HEK293 (cell line): ENCODE measurements around the gene MSLN.

ENCODE experiments used
- BCL11A ChIP-seq: fragments of 450-650 bp; formaldehyde crosslinking; IDR thresholded peaks from 2 replicates; pipeline ENCODE4 v1.5.1; 2016; ENCODE audit warnings: low read depth, missing biosample characterization, missing genetic modification characterization
- MZF1 ChIP-seq: fragments of 450-650 bp; formaldehyde crosslinking; IDR thresholded peaks from 2 replicates; pipeline ENCODE4 v1.5.1; 2017; ENCODE audit warnings: missing biosample characterization, missing genetic modification characterization, borderline replicate concordance
- OSR2 ChIP-seq: fragments of 450-650 bp; formaldehyde crosslinking; IDR thresholded peaks from 2 replicates; pipeline ENCODE4 v1.5.1; 2016; ENCODE audit warnings: missing biosample characterization, missing genetic modification characterization
- SCRT2 ChIP-seq: fragments of 450-650 bp; formaldehyde crosslinking; IDR thresholded peaks from 2 replicates; pipeline ENCODE4 v1.5.1; 2016; ENCODE audit warnings: missing biosample characterization, missing genetic modification characterization
- ZBTB20 ChIP-seq: fragments of 450-650 bp; formaldehyde crosslinking; IDR thresholded peaks from 2 replicates; pipeline ENCODE4 v1.5.1; 2016; ENCODE audit warnings: missing biosample characterization, missing genetic modification characterization
- ZBTB8A ChIP-seq: fragments of 450-650 bp; formaldehyde crosslinking; IDR thresholded peaks from 2 replicates; pipeline ENCODE4 v1.5.1; 2016; ENCODE audit warnings: missing biosample characterization, missing genetic modification characterization
- ZNF16 ChIP-seq: fragments of 450-650 bp; formaldehyde crosslinking; IDR thresholded peaks from 2 replicates; pipeline ENCODE4 v1.5.1; 2016; ENCODE audit warnings: low read depth, missing biosample characterization, missing genetic modification characterization
- ZNF184 ChIP-seq: fragments of 450-650 bp; IDR thresholded peaks from 2 replicates; pipeline ENCODE4 v1.5.1; 2018; ENCODE audit warnings: missing biosample characterization, mild to moderate bottlenecking, missing genetic modification characterization
- ZNF214 ChIP-seq: fragments of 450-650 bp; formaldehyde crosslinking; IDR thresholded peaks from 2 replicates; pipeline ENCODE4 v1.5.1; 2017; ENCODE audit warnings: missing biosample characterization, mild to moderate bottlenecking, missing genetic modification characterization, borderline replicate concordance
- ZNF24 ChIP-seq: fragments of 450-650 bp; formaldehyde crosslinking; IDR thresholded peaks from 2 replicates; pipeline ENCODE4 v1.5.1; 2016; ENCODE audit warnings: missing biosample characterization, missing genetic modification characterization
- ZNF354C ChIP-seq: fragments of 450-650 bp; formaldehyde crosslinking; IDR thresholded peaks from 2 replicates; pipeline ENCODE4 v1.5.1; 2016; ENCODE audit warnings: missing biosample characterization, missing genetic modification characterization, low read depth, borderline replicate concordance
- ZNF423 ChIP-seq: fragments of 450-650 bp; formaldehyde crosslinking; IDR thresholded peaks from 2 replicates; pipeline ENCODE4 v1.5.1; 2016; ENCODE audit warnings: missing biosample characterization, missing genetic modification characterization
- ZNF548 ChIP-seq: fragments of 450-650 bp; formaldehyde crosslinking; IDR thresholded peaks from 2 replicates; pipeline ENCODE4 v1.5.1; 2016; ENCODE audit warnings: missing biosample characterization, missing genetic modification characterization
- ZNF549 ChIP-seq: fragments of 450-650 bp; IDR thresholded peaks from 2 replicates; pipeline ENCODE4 v1.5.1; 2018; ENCODE audit warnings: missing biosample characterization, missing genetic modification characterization, mild to moderate bottlenecking, inconsistent platforms, moderate library complexity
- ZSCAN30 ChIP-seq: fragments of 450-650 bp; IDR thresholded peaks from 2 replicates; pipeline ENCODE4 v1.5.1; 2018; ENCODE audit warnings: missing biosample characterization, mild to moderate bottlenecking, missing genetic modification characterization, moderate library complexity
- ZXDB ChIP-seq: fragments of 450-650 bp; formaldehyde crosslinking; IDR thresholded peaks from 2 replicates; pipeline ENCODE4 v1.5.1; 2016; ENCODE audit warnings: missing biosample characterization, missing genetic modification characterization
- TF ChIP-seq, protein P1 (sequence below): fragments of 450-650 bp; formaldehyde crosslinking; IDR thresholded peaks from 2 replicates; pipeline ENCODE4 v1.5.1; 2016; ENCODE audit warnings: missing biosample characterization, missing genetic modification characterization
- TF ChIP-seq, protein P2 (sequence below): fragments of 450-650 bp; formaldehyde crosslinking; IDR thresholded peaks from 2 replicates; pipeline ENCODE4 v1.5.1; 2016; ENCODE audit warnings: missing biosample characterization, missing genetic modification characterization
- TF ChIP-seq, protein P3 (sequence below): fragments of 450-650 bp; formaldehyde crosslinking; optimal IDR thresholded peaks from 2 replicates; pipeline ENCODE3; 2016; ENCODE audit warnings: missing biosample characterization, mild to moderate bottlenecking, missing genetic modification characterization
- TF ChIP-seq, protein P4 (sequence below): fragments of 450-650 bp; formaldehyde crosslinking; IDR thresholded peaks from 2 replicates; pipeline ENCODE4 v1.5.1; 2016; ENCODE audit warnings: missing biosample characterization, missing genetic modification characterization
- TF ChIP-seq, protein P5 (sequence below): fragments of 450-650 bp; formaldehyde crosslinking; IDR thresholded peaks from 2 replicates; pipeline ENCODE4 v1.5.1; 2017; ENCODE audit warnings: missing biosample characterization, missing genetic modification characterization
- TF ChIP-seq, protein P6 (sequence below): fragments of 450-650 bp; formaldehyde crosslinking; IDR thresholded peaks from 2 replicates; pipeline ENCODE4 v1.5.1; 2016; ENCODE audit warnings: missing biosample characterization, missing genetic modification characterization
- TF ChIP-seq, protein P7 (sequence below): sonication (generic); formaldehyde crosslinking; IDR thresholded peaks from 2 replicates; pipeline ENCODE4 v1.8.1; 2022; ENCODE audit warnings: mild to moderate bottlenecking, moderate library complexity, missing genetic modification reagents

Gene MSLN

DNA sequence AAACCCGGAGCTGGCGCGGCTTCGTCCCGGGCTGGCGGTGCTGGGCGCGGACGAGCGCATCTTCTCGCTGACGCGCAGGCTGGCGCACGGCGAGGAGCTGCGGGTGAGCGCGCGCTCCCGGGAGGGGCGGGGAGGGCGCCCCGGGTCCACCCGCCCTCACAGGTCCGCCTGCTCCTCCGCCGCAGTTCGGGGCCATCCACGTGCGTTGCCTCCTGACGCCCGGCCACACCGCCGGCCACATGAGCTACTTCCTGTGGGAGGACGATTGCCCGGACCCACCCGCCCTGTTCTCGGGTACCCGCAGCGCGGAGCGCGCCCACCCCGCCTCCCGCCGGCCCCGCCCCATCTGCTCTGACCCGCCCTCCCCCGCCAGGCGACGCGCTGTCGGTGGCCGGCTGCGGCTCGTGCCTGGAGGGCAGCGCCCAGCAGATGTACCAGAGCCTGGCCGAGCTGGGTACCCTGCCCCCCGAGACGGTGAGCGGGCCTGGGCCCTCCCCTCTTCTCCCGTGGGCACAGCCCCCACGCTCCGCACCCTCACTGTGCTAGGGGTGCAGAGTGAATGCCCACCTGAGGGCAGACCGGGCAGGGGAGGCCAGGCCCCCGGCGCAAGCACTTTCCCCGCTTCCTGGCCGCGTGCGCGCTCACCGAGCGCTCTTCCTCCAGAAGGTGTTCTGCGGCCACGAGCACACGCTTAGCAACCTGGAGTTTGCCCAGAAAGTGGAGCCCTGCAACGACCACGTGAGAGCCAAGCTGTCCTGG, 32.2 kb upstream of the MSLN start (continued):
- TF ChIP-seq, protein P1, sequence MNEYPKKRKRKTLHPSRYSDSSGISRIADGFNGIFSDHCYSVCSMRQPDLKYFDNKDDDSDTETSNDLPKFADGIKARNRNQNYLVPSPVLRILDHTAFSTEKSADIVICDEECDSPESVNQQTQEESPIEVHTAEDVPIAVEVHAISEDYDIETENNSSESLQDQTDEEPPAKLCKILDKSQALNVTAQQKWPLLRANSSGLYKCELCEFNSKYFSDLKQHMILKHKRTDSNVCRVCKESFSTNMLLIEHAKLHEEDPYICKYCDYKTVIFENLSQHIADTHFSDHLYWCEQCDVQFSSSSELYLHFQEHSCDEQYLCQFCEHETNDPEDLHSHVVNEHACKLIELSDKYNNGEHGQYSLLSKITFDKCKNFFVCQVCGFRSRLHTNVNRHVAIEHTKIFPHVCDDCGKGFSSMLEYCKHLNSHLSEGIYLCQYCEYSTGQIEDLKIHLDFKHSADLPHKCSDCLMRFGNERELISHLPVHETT = no peak
- TF ChIP-seq ZNF184 (tag by site-specific recombination) = no peak
- TF ChIP-seq ZBTB20 (tag by site-specific recombination) = no peak
- TF ChIP-seq ZNF423 (tag by site-specific recombination) = no peak
- TF ChIP-seq, protein P2, sequence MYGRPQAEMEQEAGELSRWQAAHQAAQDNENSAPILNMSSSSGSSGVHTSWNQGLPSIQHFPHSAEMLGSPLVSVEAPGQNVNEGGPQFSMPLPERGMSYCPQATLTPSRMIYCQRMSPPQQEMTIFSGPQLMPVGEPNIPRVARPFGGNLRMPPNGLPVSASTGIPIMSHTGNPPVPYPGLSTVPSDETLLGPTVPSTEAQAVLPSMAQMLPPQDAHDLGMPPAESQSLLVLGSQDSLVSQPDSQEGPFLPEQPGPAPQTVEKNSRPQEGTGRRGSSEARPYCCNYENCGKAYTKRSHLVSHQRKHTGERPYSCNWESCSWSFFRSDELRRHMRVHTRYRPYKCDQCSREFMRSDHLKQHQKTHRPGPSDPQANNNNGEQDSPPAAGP (tag by site-specific recombination) = no peak
- TF ChIP-seq MZF1 (tag by site-specific recombination) = no peak
- no peak for TF ChIP-seq BCL11A (tag by site-specific recombination)
- TF ChIP-seq, protein P3, sequence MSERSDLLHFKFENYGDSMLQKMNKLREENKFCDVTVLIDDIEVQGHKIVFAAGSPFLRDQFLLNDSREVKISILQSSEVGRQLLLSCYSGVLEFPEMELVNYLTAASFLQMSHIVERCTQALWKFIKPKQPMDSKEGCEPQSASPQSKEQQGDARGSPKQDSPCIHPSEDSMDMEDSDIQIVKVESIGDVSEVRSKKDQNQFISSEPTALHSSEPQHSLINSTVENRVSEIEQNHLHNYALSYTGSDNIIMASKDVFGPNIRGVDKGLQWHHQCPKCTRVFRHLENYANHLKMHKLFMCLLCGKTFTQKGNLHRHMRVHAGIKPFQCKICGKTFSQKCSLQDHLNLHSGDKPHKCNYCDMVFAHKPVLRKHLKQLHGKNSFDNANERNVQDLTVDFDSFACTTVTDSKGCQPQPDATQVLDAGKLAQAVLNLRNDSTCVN (tag by site-specific recombination) = peak; percentile 86
- TF ChIP-seq, protein P4, sequence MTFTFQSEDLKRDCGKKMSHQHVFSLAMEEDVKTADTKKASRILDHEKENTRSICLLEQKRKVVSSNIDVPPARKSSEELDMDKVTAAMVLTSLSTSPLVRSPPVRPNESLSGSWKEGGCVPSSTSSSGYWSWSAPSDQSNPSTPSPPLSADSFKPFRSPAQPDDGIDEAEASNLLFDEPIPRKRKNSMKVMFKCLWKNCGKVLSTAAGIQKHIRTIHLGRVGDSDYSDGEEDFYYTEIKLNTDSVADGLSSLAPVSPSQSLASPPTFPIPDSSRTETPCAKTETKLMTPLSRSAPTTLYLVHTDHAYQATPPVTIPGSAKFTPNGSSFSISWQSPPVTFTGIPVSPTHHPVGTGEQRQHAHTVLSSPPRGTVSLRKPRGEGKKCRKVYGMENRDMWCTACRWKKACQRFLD (tag by site-specific recombination) = no peak
- no peak for TF ChIP-seq ZXDB (tag by site-specific recombination)
- no peak for TF ChIP-seq ZNF214 (tag by site-specific recombination)
- TF ChIP-seq, protein P5, sequence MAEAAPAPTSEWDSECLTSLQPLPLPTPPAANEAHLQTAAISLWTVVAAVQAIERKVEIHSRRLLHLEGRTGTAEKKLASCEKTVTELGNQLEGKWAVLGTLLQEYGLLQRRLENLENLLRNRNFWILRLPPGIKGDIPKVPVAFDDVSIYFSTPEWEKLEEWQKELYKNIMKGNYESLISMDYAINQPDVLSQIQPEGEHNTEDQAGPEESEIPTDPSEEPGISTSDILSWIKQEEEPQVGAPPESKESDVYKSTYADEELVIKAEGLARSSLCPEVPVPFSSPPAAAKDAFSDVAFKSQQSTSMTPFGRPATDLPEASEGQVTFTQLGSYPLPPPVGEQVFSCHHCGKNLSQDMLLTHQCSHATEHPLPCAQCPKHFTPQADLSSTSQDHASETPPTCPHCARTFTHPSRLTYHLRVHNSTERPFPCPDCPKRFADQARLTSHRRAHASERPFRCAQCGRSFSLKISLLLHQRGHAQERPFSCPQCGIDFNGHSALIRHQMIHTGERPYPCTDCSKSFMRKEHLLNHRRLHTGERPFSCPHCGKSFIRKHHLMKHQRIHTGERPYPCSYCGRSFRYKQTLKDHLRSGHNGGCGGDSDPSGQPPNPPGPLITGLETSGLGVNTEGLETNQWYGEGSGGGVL (tag by site-specific recombination) = no peak
- TF ChIP-seq ZSCAN30 = no peak
- TF ChIP-seq ZNF16 (tag by site-specific recombination) = no peak
- no peak for TF ChIP-seq ZNF24 (tag by site-specific recombination)
- TF ChIP-seq, protein P6, sequence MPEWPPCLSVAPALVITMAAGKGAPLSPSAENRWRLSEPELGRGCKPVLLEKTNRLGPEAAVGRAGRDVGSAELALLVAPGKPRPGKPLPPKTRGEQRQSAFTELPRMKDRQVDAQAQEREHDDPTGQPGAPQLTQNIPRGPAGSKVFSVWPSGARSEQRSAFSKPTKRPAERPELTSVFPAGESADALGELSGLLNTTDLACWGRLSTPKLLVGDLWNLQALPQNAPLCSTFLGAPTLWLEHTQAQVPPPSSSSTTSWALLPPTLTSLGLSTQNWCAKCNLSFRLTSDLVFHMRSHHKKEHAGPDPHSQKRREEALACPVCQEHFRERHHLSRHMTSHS = no peak
- no peak for TF ChIP-seq OSR2 (tag by site-specific recombination)
- no peak for TF ChIP-seq ZNF548 (tag by site-specific recombination)
- no peak for TF ChIP-seq ZNF354C (tag by site-specific recombination)
- TF ChIP-seq SCRT2 (tag by site-specific recombination) = no peak
- TF ChIP-seq, protein P7, sequence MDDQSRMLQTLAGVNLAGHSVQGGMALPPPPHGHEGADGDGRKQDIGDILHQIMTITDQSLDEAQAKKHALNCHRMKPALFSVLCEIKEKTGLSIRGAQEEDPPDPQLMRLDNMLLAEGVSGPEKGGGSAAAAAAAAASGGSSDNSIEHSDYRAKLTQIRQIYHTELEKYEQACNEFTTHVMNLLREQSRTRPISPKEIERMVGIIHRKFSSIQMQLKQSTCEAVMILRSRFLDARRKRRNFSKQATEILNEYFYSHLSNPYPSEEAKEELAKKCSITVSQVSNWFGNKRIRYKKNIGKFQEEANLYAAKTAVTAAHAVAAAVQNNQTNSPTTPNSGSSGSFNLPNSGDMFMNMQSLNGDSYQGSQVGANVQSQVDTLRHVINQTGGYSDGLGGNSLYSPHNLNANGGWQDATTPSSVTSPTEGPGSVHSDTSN (CRISPR knock-in tag) = no peak
- TF ChIP-seq ZBTB8A (tag by site-specific recombination) = peak; percentile 62
- TF ChIP-seq ZNF549 (tag by site-specific recombination) = no peak
